ENCODE data around the gene APBB2.
A peak's percentile ranks its signal among the peaks of the same experiment; 100 is the strongest.

APBB2 gene

GRCh38 chr4:41064953-41065352, 149.4 kb downstream of the APBB2 start:
- TF ChIP-seq BACH2 (CRISPR knock-in tag; IDR thresholded peaks at IDR 0.05; ENCODE audit: borderline replicate concordance) (no peak), ESRRG (CRISPR knock-in tag; IDR thresholded peaks at IDR 0.05) (no peak), ZFP3 (CRISPR knock-in tag; IDR thresholded peaks at IDR 0.05) (no peak), SNAI2 (CRISPR knock-in tag; IDR thresholded peaks at IDR 0.05) (no peak), ZNF8 (CRISPR knock-in tag; IDR thresholded peaks at IDR 0.05) (no peak), ISL1 (CRISPR knock-in tag; IDR thresholded peaks at IDR 0.05) (no peak), CREB5 (CRISPR knock-in tag; IDR thresholded peaks at IDR 0.05; ENCODE audit: low read depth) (no peak), CSRNP3 (CRISPR knock-in tag; IDR thresholded peaks at IDR 0.05) (no peak), ZC3H10 (CRISPR knock-in tag; IDR thresholded peaks at IDR 0.05) (no peak)
- ATAC-seq: no peak

GRCh38 chr4:41061482-41062185, 152.7 kb downstream of the APBB2 start:
- peak; percentile 67 for ATAC-seq
- TF ChIP-seq ESRRG (CRISPR knock-in tag; IDR thresholded peaks at IDR 0.05): no peak
- TF ChIP-seq ZNF70 (CRISPR knock-in tag; IDR thresholded peaks at IDR 0.05): no peak
- TF ChIP-seq ISL1 (CRISPR knock-in tag; IDR thresholded peaks at IDR 0.05): no peak
- no peak for TF ChIP-seq PPARA (CRISPR knock-in tag; IDR thresholded peaks at IDR 0.05; ENCODE audit: borderline replicate concordance)
- TF ChIP-seq GLIS3 (CRISPR knock-in tag; IDR thresholded peaks at IDR 0.05): no peak
- no peak for TF ChIP-seq ZFP3 (CRISPR knock-in tag; IDR thresholded peaks at IDR 0.05)
- TF ChIP-seq CSDC2 (CRISPR knock-in tag; IDR thresholded peaks at IDR 0.05): no peak
- TF ChIP-seq CREB5 (CRISPR knock-in tag; IDR thresholded peaks at IDR 0.05; ENCODE audit: low read depth): no peak
- TF ChIP-seq CSRNP3 (CRISPR knock-in tag; IDR thresholded peaks at IDR 0.05): no peak
- TF ChIP-seq SNAI2 (CRISPR knock-in tag; IDR thresholded peaks at IDR 0.05): no peak
- no peak for TF ChIP-seq ZNF565 (CRISPR knock-in tag; conservative IDR thresholded peaks at IDR 0.05; ENCODE audit: low read depth)
- TF ChIP-seq ZNF8 (CRISPR knock-in tag; IDR thresholded peaks at IDR 0.05): no peak
- TF ChIP-seq ZFP30 (CRISPR knock-in tag; IDR thresholded peaks at IDR 0.05): no peak
- TF ChIP-seq TSHZ2 (CRISPR knock-in tag; IDR thresholded peaks at IDR 0.05): no peak
- no peak for TF ChIP-seq ARNTL (CRISPR knock-in tag; IDR thresholded peaks at IDR 0.05; ENCODE audit: borderline replicate concordance, low read depth)

- ATAC-seq: no peak
- TF ChIP-seq ZC3H10 (CRISPR knock-in tag; IDR thresholded peaks at IDR 0.05): no peak
- no peak for TF ChIP-seq TSHZ2 (CRISPR knock-in tag; IDR thresholded peaks at IDR 0.05)
- TF ChIP-seq CREB5 (CRISPR knock-in tag; IDR thresholded peaks at IDR 0.05; ENCODE audit: low read depth): no peak
- no peak for TF ChIP-seq TOX (CRISPR knock-in tag; IDR thresholded peaks at IDR 0.05; ENCODE audit: borderline replicate concordance)
- TF ChIP-seq ZNF8 (CRISPR knock-in tag; IDR thresholded peaks at IDR 0.05): no peak
- TF ChIP-seq TCF4 (CRISPR knock-in tag; IDR thresholded peaks at IDR 0.05; ENCODE audit: borderline replicate concordance): no peak
- no peak for TF ChIP-seq BACH2 (CRISPR knock-in tag; IDR thresholded peaks at IDR 0.05; ENCODE audit: borderline replicate concordance)
- no peak for TF ChIP-seq ISL1 (CRISPR knock-in tag; IDR thresholded peaks at IDR 0.05)
- no peak for TF ChIP-seq CSRNP3 (CRISPR knock-in tag; IDR thresholded peaks at IDR 0.05)
- TF ChIP-seq ZFP3 (CRISPR knock-in tag; IDR thresholded peaks at IDR 0.05): no peak
- TF ChIP-seq ZNF70 (CRISPR knock-in tag; IDR thresholded peaks at IDR 0.05): no peak
These were observed 153.7 kb downstream of the APBB2 start for GRCh38 chr4:41060352-41061334.

Measured in SK-N-SH treated with all-trans-retinoic acid at 6 μM for 48 hours (cell line).